ENCODE results near the gene AQP12B.
"Not testable (repeated sequence)": the region's sequence is repeated elsewhere in the genome, so short reads cannot be mapped to it uniquely, and the experiment has no call there.

AQP12B gene

GRCh38 chr2:240686460-240686859 lies 3.8 kb upstream of the AQP12B start:
- Mint-ChIP-seq H3K9me3 (no peaks in the 10 kb centered on the region), H3K4me3 (no peak overlapping the region), H3K27me3 (no peaks in the 10 kb centered on the region), H3K27ac (no peak overlapping the region), H3K4me1 (peaks cover 0 to 2% of the 10 kb centered on the region in 2 donors), H3K36me3 (no peaks in the 10 kb centered on the region)
- DNase-seq (no peak), ATAC-seq (replicated peaks) (no peak)

GRCh38 chr2:240685771-240686371 lies 3.2 kb upstream of the AQP12B start:
- Mint-ChIP-seq H3K9me3 (no peaks in the 10 kb centered on the region), H3K27me3 (no peaks in the 10 kb centered on the region), H3K27ac (no peak overlapping the region), H3K4me3 (no peak overlapping the region), H3K4me1 (no peaks in the 10 kb centered on the region), H3K36me3 (no peaks in the 10 kb centered on the region)
- ATAC-seq (replicated peaks) (no peak), DNase-seq (no peak)

GRCh38 chr2:240683980-240684728 lies 1.5 kb upstream of the AQP12B start:
- not testable (repeated sequence) for H3K36me3 Mint-ChIP-seq, H3K27me3 Mint-ChIP-seq, H3K4me3 Mint-ChIP-seq, H3K9me3 Mint-ChIP-seq, DNase-seq, H3K4me1 Mint-ChIP-seq, H3K27ac Mint-ChIP-seq
- ATAC-seq (replicated peaks): peak in 1 of 2 donors; percentile 13

GRCh38 chr2:240683329-240683979 lies 769 bp upstream of the AQP12B start:
- H3K4me3 Mint-ChIP-seq, H3K4me1 Mint-ChIP-seq, H3K9me3 Mint-ChIP-seq, DNase-seq, H3K27me3 Mint-ChIP-seq, H3K36me3 Mint-ChIP-seq, H3K27ac Mint-ChIP-seq: not testable (repeated sequence)
- ATAC-seq (replicated peaks): peak in 1 of 2 donors; percentile 32

- H3K36me3 Mint-ChIP-seq, H3K4me3 Mint-ChIP-seq, H3K4me1 Mint-ChIP-seq, H3K9me3 Mint-ChIP-seq, DNase-seq, H3K27me3 Mint-ChIP-seq, H3K27ac Mint-ChIP-seq: not testable (repeated sequence)
- peak in 1 of 2 donors; percentile 17 for ATAC-seq (replicated peaks)
Observed at GRCh38 chr2:240680185-240680584, 2.5 kb downstream of the AQP12B start.

- peaks cover 6 to 10% of the 10 kb centered on the region in 2 donors for H3K27me3 Mint-ChIP-seq
- not testable (repeated sequence) for H3K27ac Mint-ChIP-seq; H3K4me1 Mint-ChIP-seq; H3K4me3 Mint-ChIP-seq; ATAC-seq (replicated peaks); H3K36me3 Mint-ChIP-seq; DNase-seq; H3K9me3 Mint-ChIP-seq
Observed at GRCh38 chr2:240678909-240679308, 3.8 kb downstream of the AQP12B start.

- H3K27ac Mint-ChIP-seq; H3K4me3 Mint-ChIP-seq; ATAC-seq (replicated peaks); H3K4me1 Mint-ChIP-seq; H3K9me3 Mint-ChIP-seq; H3K36me3 Mint-ChIP-seq; DNase-seq: not testable (repeated sequence)
- peaks cover 6 to 10% of the 10 kb centered on the region in 2 donors for H3K27me3 Mint-ChIP-seq
Observed at GRCh38 chr2:240678043-240678442, 4.6 kb downstream of the AQP12B start.

- H3K27ac Mint-ChIP-seq; H3K4me1 Mint-ChIP-seq; H3K36me3 Mint-ChIP-seq; H3K9me3 Mint-ChIP-seq; H3K4me3 Mint-ChIP-seq; ATAC-seq (replicated peaks); DNase-seq: not testable (repeated sequence)
- peaks cover 13 to 23% of the 10 kb centered on the region in 2 donors for H3K27me3 Mint-ChIP-seq
Observed at GRCh38 chr2:240675345-240675744, 7.3 kb downstream of the AQP12B start.

GRCh38 chr2:240674461-240675184 lies 8.1 kb downstream of the AQP12B start:
- H3K4me3 Mint-ChIP-seq: not testable (repeated sequence)

GRCh38 chr2:240672701-240673190 lies 9.9 kb downstream of the AQP12B start:
- H3K36me3 Mint-ChIP-seq: peaks cover 0 to 1% of the 10 kb centered on the region in 2 donors
- DNase-seq (no peak), ATAC-seq (replicated peaks) (no peak)
- no peak overlapping the region for H3K4me3 Mint-ChIP-seq
- H3K27me3 Mint-ChIP-seq: peaks cover 23 to 38% of the 10 kb centered on the region in 2 donors
- H3K4me1 Mint-ChIP-seq: peaks cover 0 to 2% of the 10 kb centered on the region in 2 donors
- no peaks in the 10 kb centered on the region for H3K9me3 Mint-ChIP-seq
- H3K27ac Mint-ChIP-seq: no peak overlapping the region

More at GRCh38 chr2:240674461-240675184, 8.1 kb downstream of the AQP12B start:
- H3K9me3 Mint-ChIP-seq; H3K36me3 Mint-ChIP-seq; H3K27ac Mint-ChIP-seq; DNase-seq; ATAC-seq (replicated peaks); H3K4me1 Mint-ChIP-seq: not testable (repeated sequence)
- peaks cover 16 to 30% of the 10 kb centered on the region in 2 donors for H3K27me3 Mint-ChIP-seq

- DNase-seq (no peak), ATAC-seq (replicated peaks) (no peak)
- H3K9me3 Mint-ChIP-seq: no peaks in the 10 kb centered on the region
- peaks cover 0 to 1% of the 10 kb centered on the region in 2 donors for H3K36me3 Mint-ChIP-seq
- H3K4me3 Mint-ChIP-seq: no peak overlapping the region
- peaks cover 0 to 2% of the 10 kb centered on the region in 2 donors for H3K4me1 Mint-ChIP-seq
- H3K27me3 Mint-ChIP-seq: peaks cover 28 to 43% of the 10 kb centered on the region in 2 donors
- no peak overlapping the region for H3K27ac Mint-ChIP-seq
Observed at GRCh38 chr2:240672076-240672700, 10.5 kb downstream of the AQP12B start.

- Mint-ChIP-seq H3K4me3 (no peak overlapping the region), H3K27ac (no peak overlapping the region), H3K4me1 (peaks cover 0 to 2% of the 10 kb centered on the region in 2 donors), H3K36me3 (peaks cover 0 to 1% of the 10 kb centered on the region in 2 donors), H3K9me3 (peaks cover 1 to 4% of the 10 kb centered on the region in 2 donors), H3K27me3 (peaks cover 35 to 53% of the 10 kb centered on the region in 2 donors)
- DNase-seq (no peak), ATAC-seq (replicated peaks) (no peak)
Observed at GRCh38 chr2:240670950-240671349, 11.7 kb downstream of the AQP12B start.

GRCh38 chr2:240670402-240670801 lies 12.3 kb downstream of the AQP12B start:
- Mint-ChIP-seq H3K36me3 (peaks cover 0 to 1% of the 10 kb centered on the region in 2 donors), H3K9me3 (peaks cover 1 to 6% of the 10 kb centered on the region in 2 donors), H3K4me3 (no peak overlapping the region), H3K27me3 (peaks cover 36 to 53% of the 10 kb centered on the region in 2 donors), H3K27ac (no peak overlapping the region), H3K4me1 (peaks cover 0 to 2% of the 10 kb centered on the region in 2 donors)
- no peak for DNase-seq
- ATAC-seq (replicated peaks): no peak

GRCh38 chr2:240664622-240665021 lies 18.1 kb downstream of the AQP12B start:
- Mint-ChIP-seq H3K27me3 (peaks cover 27 to 50% of the 10 kb centered on the region in 2 donors), H3K36me3 (no peaks in the 10 kb centered on the region), H3K27ac (no peak overlapping the region), H3K9me3 (peaks cover 9 to 14% of the 10 kb centered on the region in 2 donors), H3K4me3 (no peak overlapping the region), H3K4me1 (no peaks in the 10 kb centered on the region)
- DNase-seq (no peak), ATAC-seq (replicated peaks) (no peak)
